ENCODE measurements around the gene SORCS2. TPM values are rescaled to one million over a fixed set of nuclear protein-coding genes. Genes with fewer than 3 reads are reported as not detected.

Gene SORCS2
- total and polyA plus RNA-seq, 2 of the 8 experiments (the other 6 are each of a cell fraction or from before 2014, with no cell fraction given) = 0.36 to 1.8 TPM

DNA sequence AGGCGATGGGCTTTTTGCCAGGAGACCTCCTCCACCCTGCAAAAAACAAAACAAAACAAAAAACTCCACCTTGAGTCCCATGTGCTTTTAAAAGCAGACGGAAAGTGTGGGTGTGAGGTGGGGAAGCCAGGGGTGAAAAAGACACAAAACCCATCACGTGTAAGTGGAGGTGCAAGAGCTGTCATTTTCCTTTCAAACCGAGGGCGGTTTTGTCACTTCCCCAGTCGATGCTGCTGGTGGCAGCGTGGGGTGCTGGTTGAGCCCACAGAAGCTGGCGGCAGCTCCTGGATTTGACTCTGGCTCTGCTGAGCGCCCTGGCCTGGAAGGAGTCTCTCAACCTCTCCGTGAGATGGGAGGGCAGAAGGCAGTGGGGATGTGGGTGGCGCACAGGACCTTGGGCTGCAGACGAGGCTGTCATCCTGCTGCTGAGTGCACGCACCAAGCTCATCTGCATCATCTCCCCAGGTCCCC is 132.3 kb downstream of the SORCS2 start:
- Histone ChIP-seq H2AFZ (ENCODE audit: low read length) (no peak overlapping the region), H3K4me3 (ENCODE audit: extremely low read depth in 1 of 4, insufficient read depth in 2 of 4, low read depth in 3 of 4, low read length in 4 of 4) (no peak overlapping the region), H4K8ac (ENCODE audit: extremely low read depth, insufficient read depth, low read length) (no peak overlapping the region), H3K56ac (replicated peaks; ENCODE audit: insufficient read length, low read depth, low read length) (no peak overlapping the region), H2BK5ac (ENCODE audit: low read depth, low read length) (no peak overlapping the region), H4K91ac (replicated peaks; ENCODE audit: insufficient read length, low read length) (no peak overlapping the region), H3K18ac (ENCODE audit: extremely low read depth, low read length) (no peak overlapping the region), H2BK12ac (ENCODE audit: low read depth, low read length) (no peak overlapping the region), H4K20me1 (replicated peaks in 1 of 2; ENCODE audit: control insufficient read depth in 1 of 2, insufficient read depth in 2 of 2, low read length in 2 of 2) (no peaks in the 10 kb centered on the region), H3K23me2 (ENCODE audit: low read depth, low read length) (no peaks in the 10 kb centered on the region), H2AK5ac (ENCODE audit: low read depth, low read length) (no peak overlapping the region), H3K4me1 (replicated peaks in 1 of 4; ENCODE audit: control insufficient read depth in 3 of 4, insufficient read depth in 4 of 4, low read length in 3 of 4) (peaks cover 0 to 11% (median 7%) of the 10 kb centered on the region in 4 experiments; a peak in 5 of 7 replicates), H3K27me3 (replicated peaks in 1 of 4; ENCODE audit: control insufficient read depth in 3 of 4, extremely low read depth in 1 of 4, insufficient read depth in 3 of 4, low read length in 3 of 4) (no peaks in the 10 kb centered on the region), H3K4ac (replicated peaks; ENCODE audit: insufficient read length, low read depth, low read length) (no peak overlapping the region), H3K79me1 (ENCODE audit: low read depth, low read length) (no peaks in the 10 kb centered on the region), H3K23ac (ENCODE audit: insufficient read length) (no peak overlapping the region), H4K5ac (ENCODE audit: insufficient read length, low read depth, low read length) (no peak overlapping the region), H3K36me3 (ENCODE audit: control insufficient read depth in 2 of 4, insufficient read depth in 4 of 4, low read length in 3 of 4) (no peaks in the 10 kb centered on the region), H3K14ac (ENCODE audit: insufficient read length) (no peak overlapping the region), H2BK120ac (replicated peaks; ENCODE audit: low read depth, low read length) (no peak overlapping the region), H2BK20ac (ENCODE audit: low read length) (no peak overlapping the region), H3K9me3 (ENCODE audit: insufficient read depth in 2 of 2, low read depth in 1 of 2, low read length in 1 of 2) (no peaks in the 10 kb centered on the region), H2BK15ac (ENCODE audit: low read length) (no peak overlapping the region), H3K9ac (replicated peaks in 1 of 4; ENCODE audit: extremely low read depth in 1 of 4, low read depth in 3 of 4, low read length in 3 of 4) (no peak overlapping the region), H3K4me2 (ENCODE audit: insufficient read depth in 1 of 2, low read depth in 2 of 2, low read length in 2 of 2) (no peak overlapping the region), H3K79me2 (ENCODE audit: control insufficient read depth in 1 of 2, insufficient read depth in 2 of 2, low read length in 2 of 2) (no peaks in the 10 kb centered on the region), H3K27ac (ENCODE audit: low read depth, low read length) (no peak overlapping the region)
- TF ChIP-seq RAD21 (IDR thresholded peaks at IDR 0.05 in 1 of 2, conservative IDR thresholded peaks at IDR 0.05 in 1 of 2; ENCODE audit: low read depth in 2 of 2, low read length in 2 of 2) = peak in 1 of 2 experiments; percentile 23; a peak in 3 of 4 replicates
- TF ChIP-seq BRCA1 (IDR thresholded peaks at IDR 0.05; ENCODE audit: low read depth, low read length) = no peak
- CTCF ChIA-PET (ENCODE audit: partially characterized antibody) = interaction anchor here (0.7 to 4.6 kb wide), 10 partner anchors 11 to 192 kb away, joined by 3 to 31 read pairs (median 3); no protein-coding TSS in a partner anchor
- FAIRE-seq = no peak
- DNase-seq (ENCODE audit: low read depth in 1 of 2, low spot score in 2 of 2) = no peak
- POLR2A ChIA-PET (ENCODE audit: partially characterized antibody) = no interaction called here
- 82% methylated on average over 12 of the region's 13 CpGs; no CpG with 5 or more reads in 1 of the 2 experiments for WGBS, 2 experiments (ENCODE audit: extremely low coverage in 1 of 2, insufficient coverage in 1 of 2, insufficient read length in 1 of 2, insufficient replicate concordance in 2 of 2, low coverage in 1 of 2, low lambda C conversion rate in 2 of 2, missing lambda C conversion rate in 1 of 2)
